Pancreas (tissue), 10 donors: Measurements from ENCODE around the gene FARSB. TPM values are rescaled to one million over a fixed set of nuclear protein-coding genes. Genes with fewer than 3 reads are reported as not detected.

Source experiments
- ATAC-seq, 4 donors: fragments of 200-7000 bp; cut with Tn5 transposase; one replicate each; pipeline versions ENCODE4 v1.8.0 to v1.9.1; 2020; ENCODE audit warnings: mild to moderate bottlenecking in 4 of 4, moderate library complexity in 4 of 4
- DNase-seq, 6 donors: peaks; one replicate each; pipeline ENCODE4 v3.0.0-alpha.2; 2020
- FAIRE-seq: peaks from 2 replicates; lab custom pipeline; 2012; peaks lifted over from hg19 to GRCh38; lab: Jason Lieb, UNC
- H3K27ac ChIP-seq, 4 donors: fragments of 200-600 bp; sonication (generic); 1 replicate in 3 of 4; 2 replicates in 1 of 4; pipeline versions ENCODE4 v1.5.0 to v1.8.0; 2020
- H3K27me3 ChIP-seq, 4 donors: fragments of 200-600 bp; one replicate each; pipeline ENCODE4 v1.8.0; 2021
- H3K36me3 ChIP-seq, 3 donors: fragments of 200-600 bp; sonication (generic) in 1 of 3; one replicate each; pipeline versions ENCODE4 v1.5.0 to v1.8.0; 2020 to 2021
- H3K4me1 ChIP-seq, 3 donors: fragments of 200-600 bp; one replicate each; pipeline ENCODE4 v1.8.0; 2021
- H3K4me3 ChIP-seq, 4 donors: fragments of 200-600 bp; sonication (generic) in 2 of 4; one replicate each; pipeline versions ENCODE4 v1.5.0 to v1.8.0; 2020 to 2021
- H3K9me3 ChIP-seq, 4 donors: fragments of 200-600 bp; one replicate each; pipeline ENCODE4 v1.8.0; 2021
- WGBS, 2 donors: extraction: QIAGEN DNeasy Blood & Tissue Kit; methylation state at CpG; one replicate each; pipeline ENCODE4 v1.1.7; 2013; 5-methylcytosine and 5-hydroxymethylcytosine counted together
- intact Hi-C, 3 donors: fragments of 100-400 bp; cut with DNase I; formaldehyde crosslinking; loops; one replicate each; pipeline versions ENCODE4 v1.11.1 to v1.14.2; 2022
- polyA plus RNA-seq, 2 donors: library from polyadenylated mRNA; stranded (reverse); fragments of 200-250 nt; gene quantifications; one replicate each; pipeline ENCODE4 v1.2.3, GENCODE V29; 2013
- total RNA-seq, 6 donors: library from RNA; stranded (reverse); fragmentation: NEBNext Ultra II Directional in 4 of 6; extraction: Animal tissue kit (Norgen Biotek cat#: 25700) in 4 of 6; gene quantifications; one replicate each; pipeline versions ENCODE4 v1.2.1 to v1.2.4, GENCODE V29; 2021 to 2023
- TF ChIP-seq, protein P1 (sequence below), 4 donors: fragments of 200-600 bp; sonication (generic) in 3 of 4; IDR thresholded peaks; one replicate each; pipeline versions ENCODE4 v1.5.0 to v1.8.0; 2021; ENCODE audit warnings: antibody characterized with exemption in 4 of 4
- donor health status: healthy with polysubstance abuse.
- donor health status: DM: no; HTN: no; CAD: no; lungs with moderate emphysema.
- donor health status: DM: no; HTN: no; CAD: no.
- donor health status: control.
- donor health status: control.
- donor health status: Bipolar disorder and iron deficiency.
- donor health status: DM: yes; HTN: yes; CAD: no.
- donor health status: DM: no; HTN: no; CAD: no.
- donor health status: DM: no; HTN: no; CAD: no.
- donor health status: DM: yes; HTN: yes; CAD: no.

The FARSB gene
- total and polyA plus RNA-seq, 8 donors = 6.1 to 13.7 (median 9.1) TPM

DNA sequence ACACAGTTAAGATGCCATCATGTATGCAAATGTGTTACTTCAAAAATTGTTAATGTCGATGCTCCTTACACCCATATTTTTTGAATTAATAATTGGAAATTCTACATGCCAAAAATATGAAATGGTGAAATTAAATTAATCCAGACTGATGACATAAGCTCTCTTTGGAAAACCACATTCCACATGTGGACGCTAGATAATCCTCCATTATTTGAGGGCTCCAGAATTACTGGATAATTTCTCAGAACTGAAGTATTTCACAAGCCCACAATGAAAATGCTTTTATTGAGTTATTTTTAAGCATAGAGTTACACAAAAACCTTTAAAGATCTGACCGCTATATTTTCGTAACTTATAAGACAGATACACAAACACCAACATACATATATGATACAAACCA is 47.8 kb downstream of the FARSB start:
- H3K27me3 ChIP-seq = no peaks in the 10 kb centered on the region
- WGBS, 2 donors = 73 to 95% methylated on average over 4 of the region's 4 CpGs
- no peaks in the 10 kb centered on the region for H3K4me1 ChIP-seq
- no peak overlapping the region for H3K27ac ChIP-seq
- FAIRE-seq (no peak), ATAC-seq (no peak), DNase-seq (no peak)
- TF ChIP-seq, protein P1, sequence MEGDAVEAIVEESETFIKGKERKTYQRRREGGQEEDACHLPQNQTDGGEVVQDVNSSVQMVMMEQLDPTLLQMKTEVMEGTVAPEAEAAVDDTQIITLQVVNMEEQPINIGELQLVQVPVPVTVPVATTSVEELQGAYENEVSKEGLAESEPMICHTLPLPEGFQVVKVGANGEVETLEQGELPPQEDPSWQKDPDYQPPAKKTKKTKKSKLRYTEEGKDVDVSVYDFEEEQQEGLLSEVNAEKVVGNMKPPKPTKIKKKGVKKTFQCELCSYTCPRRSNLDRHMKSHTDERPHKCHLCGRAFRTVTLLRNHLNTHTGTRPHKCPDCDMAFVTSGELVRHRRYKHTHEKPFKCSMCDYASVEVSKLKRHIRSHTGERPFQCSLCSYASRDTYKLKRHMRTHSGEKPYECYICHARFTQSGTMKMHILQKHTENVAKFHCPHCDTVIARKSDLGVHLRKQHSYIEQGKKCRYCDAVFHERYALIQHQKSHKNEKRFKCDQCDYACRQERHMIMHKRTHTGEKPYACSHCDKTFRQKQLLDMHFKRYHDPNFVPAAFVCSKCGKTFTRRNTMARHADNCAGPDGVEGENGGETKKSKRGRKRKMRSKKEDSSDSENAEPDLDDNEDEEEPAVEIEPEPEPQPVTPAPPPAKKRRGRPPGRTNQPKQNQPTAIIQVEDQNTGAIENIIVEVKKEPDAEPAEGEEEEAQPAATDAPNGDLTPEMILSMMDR (IDR thresholded peaks at IDR 0.05) = no peak
- no peak overlapping the region for H3K4me3 ChIP-seq
- intact Hi-C loops = no loop called here
- H3K36me3 ChIP-seq = peaks cover 0 to 2% (median under 1%) of the 10 kb centered on the region in 3 donors
- H3K9me3 ChIP-seq = no peaks in the 10 kb centered on the region

DNA sequence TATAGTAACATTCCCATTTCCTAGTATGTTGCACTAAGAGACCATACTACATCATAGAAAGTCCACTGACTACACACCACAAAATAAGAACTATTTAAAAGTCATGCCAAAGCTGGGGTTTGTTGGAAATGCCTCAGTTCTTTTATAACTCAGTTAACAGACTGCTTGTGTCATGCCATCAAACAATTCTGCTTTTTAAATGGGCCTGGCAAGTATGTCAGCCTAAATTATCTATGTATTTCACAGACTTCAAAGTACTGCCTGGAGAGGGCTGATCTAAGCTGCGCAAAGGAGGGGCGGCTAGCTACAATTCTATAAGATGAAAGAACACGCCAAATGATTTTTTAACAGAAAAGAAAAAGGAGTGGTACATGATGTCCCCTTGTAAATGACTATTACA is 49.6 kb downstream of the FARSB start:
- 98 to 99% methylated on average over 3 of the region's 3 CpGs for WGBS, 2 donors
- intact Hi-C loops = no loop called here
- H3K27me3 ChIP-seq = no peaks in the 10 kb centered on the region
- TF ChIP-seq, protein P1 (IDR thresholded peaks at IDR 0.05) = no peak
- H3K9me3 ChIP-seq = no peaks in the 10 kb centered on the region
- no peak for ATAC-seq
- no peaks in the 10 kb centered on the region for H3K4me1 ChIP-seq
- no peak overlapping the region for H3K4me3 ChIP-seq
- no peak overlapping the region for H3K27ac ChIP-seq
- DNase-seq = no peak
- H3K36me3 ChIP-seq = no peaks in the 10 kb centered on the region
- FAIRE-seq = no peak

DNA sequence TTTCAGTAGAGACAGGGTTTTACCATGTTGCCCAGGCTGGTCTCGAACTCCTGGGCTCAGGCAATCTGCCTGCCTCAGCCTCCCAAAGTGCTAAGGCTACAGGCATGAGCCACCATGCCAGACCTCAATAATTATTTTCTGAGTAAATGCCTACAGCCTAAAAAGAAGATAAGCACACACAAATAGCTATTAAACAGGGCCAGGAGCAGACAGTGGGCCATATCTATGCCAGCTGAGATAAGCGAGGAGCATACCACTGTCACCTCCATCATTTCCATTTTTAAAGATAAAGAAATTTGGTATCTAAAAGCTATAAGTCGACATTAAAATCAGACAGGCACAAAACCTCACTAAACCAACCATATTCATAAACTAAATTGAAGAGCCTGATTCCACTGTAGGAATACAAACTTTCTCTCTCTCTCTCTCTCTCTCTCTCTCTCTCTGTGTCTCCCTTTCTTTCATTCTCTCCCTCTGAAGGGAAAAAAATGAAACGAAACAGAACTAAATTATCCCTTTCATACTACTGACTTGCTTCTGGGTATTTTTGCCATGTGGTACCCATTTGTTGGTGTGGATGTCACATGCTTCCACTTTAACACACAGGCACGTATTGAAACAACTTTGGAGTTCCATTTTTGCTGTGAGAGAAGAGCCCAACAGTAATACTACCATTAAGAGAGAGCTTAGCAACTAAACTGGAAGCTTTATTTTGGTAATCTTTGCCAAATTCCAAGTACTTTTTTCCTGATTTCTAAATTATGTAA is 51.0 kb downstream of the FARSB start:
- no peak for FAIRE-seq
- 84 to 94% methylated on average over 5 of the region's 5 CpGs for WGBS, 2 donors
- TF ChIP-seq, protein P1 (IDR thresholded peaks at IDR 0.05) = no peak

DNA sequence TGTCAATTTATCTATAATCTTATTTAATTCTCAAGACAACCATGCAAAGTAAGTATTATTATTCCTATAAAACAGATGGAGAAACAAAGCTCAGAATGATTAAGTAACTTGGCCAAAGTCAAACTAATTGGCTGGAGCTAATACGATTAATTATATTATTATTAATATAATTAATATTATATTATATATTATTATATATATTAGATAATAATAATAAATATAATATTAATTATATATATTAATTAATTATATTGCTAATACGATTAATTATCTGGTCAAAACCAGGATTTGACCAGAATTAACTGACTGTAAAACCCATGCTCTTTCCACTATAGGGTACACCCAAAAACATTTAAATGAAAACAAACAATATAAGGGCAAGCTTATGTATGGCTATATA is 52.4 kb downstream of the FARSB start:
- Histone ChIP-seq H3K27me3 (no peaks in the 10 kb centered on the region), H3K4me3 (no peak overlapping the region), H3K27ac (no peak overlapping the region), H3K36me3 (peaks cover 0 to 9% (median 8%) of the 10 kb centered on the region in 3 donors), H3K4me1 (no peaks in the 10 kb centered on the region), H3K9me3 (no peaks in the 10 kb centered on the region)
- TF ChIP-seq, protein P1 (IDR thresholded peaks at IDR 0.05) = no peak
- intact Hi-C loops = no loop called here
- no peak for ATAC-seq
- DNase-seq = no peak
- FAIRE-seq = peak; percentile 26
- 99% methylated on average over 2 of the region's 2 CpGs for WGBS, 2 donors

More for the DNA sequence above, 51.0 kb downstream of the FARSB start:
- Histone ChIP-seq H3K9me3 (no peaks in the 10 kb centered on the region), H3K27ac (no peak overlapping the region), H3K4me3 (no peak overlapping the region), H3K27me3 (no peaks in the 10 kb centered on the region), H3K4me1 (no peaks in the 10 kb centered on the region), H3K36me3 (no peaks in the 10 kb centered on the region)
- intact Hi-C loops = no loop called here
- no peak for ATAC-seq
- DNase-seq = no peak

DNA sequence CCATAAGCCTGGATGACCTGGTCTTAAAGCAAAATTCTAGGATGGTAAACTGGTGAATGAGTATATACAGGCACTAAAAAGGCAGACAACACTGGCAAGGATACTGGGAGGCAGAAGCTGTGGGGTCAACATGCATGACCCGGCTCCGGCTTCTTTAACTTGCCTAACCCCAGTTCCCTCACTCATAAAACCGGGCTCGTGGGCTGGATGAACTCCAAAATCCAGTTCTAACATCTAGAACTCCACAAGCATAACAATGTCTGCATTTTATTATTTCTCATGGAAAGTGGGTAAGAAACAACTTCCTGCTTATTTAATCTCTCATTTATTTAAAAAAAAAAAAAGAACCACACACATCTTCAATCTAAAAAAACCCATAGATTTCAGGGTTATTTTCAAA is 57.3 kb downstream of the FARSB start:
- ATAC-seq (no peak), FAIRE-seq (no peak), DNase-seq (no peak)
- Histone ChIP-seq H3K4me3 (no peak overlapping the region), H3K27ac (no peak overlapping the region), H3K36me3 (peaks cover 0 to 13% (median 9%) of the 10 kb centered on the region in 3 donors), H3K9me3 (no peaks in the 10 kb centered on the region), H3K4me1 (no peaks in the 10 kb centered on the region), H3K27me3 (no peaks in the 10 kb centered on the region)
- intact Hi-C loops = no loop called here
- TF ChIP-seq, protein P1 (IDR thresholded peaks at IDR 0.05) = no peak
- WGBS, 2 donors = 91% methylated on average over 4 of the region's 4 CpGs
